Astrocyte of the cerebellum (primary cell): ENCODE results near the gene TPM2.

Experiments used
- DNase-seq: peaks from one replicate; pipeline ENCODE4 v3.0.0-alpha.2; 2011; ENCODE audit warnings: low read depth
- H3K4me3 ChIP-seq: 2 replicates; pipeline ENCODE4 v1.5.1; 2011; ENCODE audit warnings: mild to moderate bottlenecking, low read depth, low read length, moderate library complexity
- CTCF ChIP-seq: IDR thresholded peaks from 2 replicates; pipeline ENCODE4 v1.5.1; 2012; ENCODE audit warnings: low read length, low read depth, moderate library complexity, mild to moderate bottlenecking; ENCODE audit errors: missing control alignments
- in situ Hi-C: cut with HindIII; loops from 2 replicates; pipeline ENCODE4 v1.10.0; 2017; ENCODE audit warnings: low sequenced_read_pairs

TPM2 gene

GRCh38 chr9:35664531-35665470, 24.9 kb downstream of the TPM2 start, which contains the start of gene ARHGEF39:
ARHGEF39 (minus strand) TSS chr9:35665195; CDS start chr9:35665169, 26 bp downstream.
- DNase-seq: no peak
- peak within 1 kb of the TSS; percentile 48 for H3K4me3 ChIP-seq
- in situ Hi-C loops: no loop called here
- TF ChIP-seq CTCF: peak; percentile 28

GRCh38 chr9:35662437-35662836, 27.3 kb downstream of the TPM2 start:
- DNase-seq: no peak
- no peak overlapping the region for H3K4me3 ChIP-seq
- no peak for TF ChIP-seq CTCF
- in situ Hi-C loops: no loop called here

- no peak overlapping the region for H3K4me3 ChIP-seq
- TF ChIP-seq CTCF: no peak
- in situ Hi-C loops: no loop called here
- DNase-seq: no peak
Measured at GRCh38 chr9:35661756-35662350, 27.9 kb downstream of the TPM2 start.

- in situ Hi-C loops: no loop called here
- peak; percentile 45 for TF ChIP-seq CTCF
- H3K4me3 ChIP-seq: no peak overlapping the region
- DNase-seq: no peak
Measured at GRCh38 chr9:35660966-35661415, 28.7 kb downstream of the TPM2 start.

DNA sequence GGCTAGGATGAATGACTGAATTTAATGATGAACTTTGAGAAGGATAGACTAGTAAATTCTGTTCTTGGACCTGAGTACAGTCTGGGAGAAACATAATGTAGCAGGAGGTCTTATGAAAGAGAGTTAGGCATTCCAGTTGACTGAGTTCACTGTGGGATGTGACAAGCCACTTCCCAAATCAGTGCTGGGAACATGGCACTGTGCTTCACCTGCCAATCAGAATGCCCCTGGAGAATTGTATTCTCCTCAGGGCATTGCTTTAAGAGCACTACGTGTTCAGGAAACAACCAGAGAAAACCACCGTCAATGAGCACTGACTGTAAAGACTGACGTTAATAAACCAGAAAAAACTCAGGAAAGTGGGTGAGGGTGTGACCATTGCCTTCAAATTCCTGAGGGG, 30.4 kb downstream of the TPM2 start:
- in situ Hi-C loops: no loop called here
- peak overlapping the region; percentile 76 for H3K4me3 ChIP-seq
- no peak for TF ChIP-seq CTCF
- no peak for DNase-seq

DNA sequence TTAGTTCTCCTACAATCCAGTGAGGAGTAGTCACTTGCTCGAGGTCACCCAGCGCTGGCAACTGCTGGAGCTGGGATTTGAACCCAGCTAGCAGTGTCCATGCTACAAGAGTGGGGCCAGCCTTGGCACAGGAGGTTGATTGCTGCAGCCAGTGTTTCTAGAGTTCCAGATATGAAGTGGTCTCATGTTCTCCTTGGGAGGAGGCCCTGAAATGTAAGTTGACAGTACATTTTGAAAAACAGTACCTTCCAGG, 30.8 kb downstream of the TPM2 start:
- no peak for DNase-seq
- H3K4me3 ChIP-seq: peak overlapping the region; percentile 76
- TF ChIP-seq CTCF: no peak
- in situ Hi-C loops: no loop called here
